ENCODE data around the gene NPHP4.

NPHP4 gene

GRCh38 chr1:6002714-6003501 is 10.7 kb upstream of the NPHP4 start:
- no peak for DNase-seq

GRCh38 chr1:6001992-6002576 is 9.9 kb upstream of the NPHP4 start:
- no peak for DNase-seq

GRCh38 chr1:6000444-6001288 is 8.4 kb upstream of the NPHP4 start:
- DNase-seq: no peak

- DNase-seq: no peak
These were observed 7.7 kb upstream of the NPHP4 start for GRCh38 chr1:5999711-6000443.

GRCh38 chr1:5998906-5999301 is 6.7 kb upstream of the NPHP4 start:
- no peak for DNase-seq

- no peak for DNase-seq
These were observed 6.1 kb upstream of the NPHP4 start for GRCh38 chr1:5998051-5998905.

GRCh38 chr1:5997316-5997715 is 5.1 kb upstream of the NPHP4 start:
- no peak for DNase-seq

GRCh38 chr1:5996641-5997270 is 4.5 kb upstream of the NPHP4 start:
- no peak for DNase-seq

GRCh38 chr1:5995871-5996630 is 3.8 kb upstream of the NPHP4 start:
- no peak for DNase-seq

- no peak for DNase-seq
These were observed 2.7 kb upstream of the NPHP4 start for GRCh38 chr1:5994713-5995621.

- no peak for DNase-seq
These were observed 1.6 kb upstream of the NPHP4 start for GRCh38 chr1:5993556-5994491.

- no peak for DNase-seq
These were observed 760 bp upstream of the NPHP4 start for GRCh38 chr1:5992814-5993555.

GRCh38 chr1:5991381-5992025 is 722 bp downstream of the NPHP4 start:
- DNase-seq: peak; percentile 21

GRCh38 chr1:5990913-5991312 is 1.3 kb downstream of the NPHP4 start:
- no peak for DNase-seq

GRCh38 chr1:5989731-5990271 is 2.4 kb downstream of the NPHP4 start:
- no peak for DNase-seq

GRCh38 chr1:5989286-5989605 is 3.0 kb downstream of the NPHP4 start:
- no peak for DNase-seq

Measured in amniotic stem cell (primary cell).